Stimulated activated CD4-positive, alpha-beta T cell treated with anti-CD3 and anti-CD28 coated beads, Interleukin-12 subunit alpha, Interleukin-12 subunit beta, amount 100 ng/mL, for 4 hours (primary cell): ENCODE results near the gene CBX8.
A peak's percentile ranks its signal among the peaks of the same experiment; 100 is the strongest.
"Not testable (repeated sequence)": the region's sequence is repeated elsewhere in the genome, so short reads cannot be mapped to it uniquely, and the experiment has no call there.

Experiments
- DNase-seq: peaks from one replicate; pipeline ENCODE4 v3.0.0-alpha.2; 2020

Gene CBX8

GRCh38 chr17:79777120-79777893 is 19.6 kb downstream of the CBX8 start:
- DNase-seq = peak; percentile 24

GRCh38 chr17:79776376-79777119 is 20.3 kb downstream of the CBX8 start:
- no peak for DNase-seq

DNA sequence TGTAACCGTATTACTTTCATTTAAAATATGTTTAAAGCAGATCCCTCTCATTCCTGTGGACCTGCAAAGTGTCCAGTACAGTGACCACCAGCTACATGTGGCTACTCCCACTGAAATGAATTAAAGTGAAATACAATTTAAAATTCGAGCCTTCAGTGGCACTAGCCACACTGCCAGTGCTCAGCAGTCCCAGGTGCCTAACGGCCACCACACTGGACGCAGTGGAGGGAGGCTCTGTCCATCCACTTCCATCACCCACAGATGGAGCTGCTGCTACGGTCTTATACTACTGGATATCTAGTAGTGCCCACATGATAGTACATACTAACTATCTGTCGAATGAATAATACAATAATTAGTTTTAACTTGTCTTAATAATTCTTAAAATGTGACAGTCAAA is 21.2 kb downstream of the CBX8 start:
- no peak for DNase-seq

DNA sequence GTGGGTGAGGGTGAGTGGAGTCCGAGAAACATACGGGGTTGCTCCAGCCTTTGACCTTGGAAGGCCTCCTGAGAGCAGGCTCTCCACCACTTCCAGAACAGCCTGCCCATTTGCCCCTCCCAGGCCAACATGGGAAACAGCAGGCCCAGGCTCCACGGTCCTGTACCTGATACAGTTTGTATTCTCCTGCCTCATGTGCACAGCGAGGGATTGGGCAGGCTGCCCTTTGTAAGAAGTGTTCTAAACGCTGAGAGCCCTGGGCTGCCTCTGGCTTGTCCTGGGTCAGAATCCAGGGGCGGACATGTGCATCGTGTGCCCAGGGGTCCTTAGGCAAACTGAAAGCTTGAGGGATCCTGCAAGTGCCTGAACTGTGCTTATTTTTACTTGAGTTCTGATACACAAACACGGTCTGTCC is 22.3 kb downstream of the CBX8 start:
- no peak for DNase-seq

DNA sequence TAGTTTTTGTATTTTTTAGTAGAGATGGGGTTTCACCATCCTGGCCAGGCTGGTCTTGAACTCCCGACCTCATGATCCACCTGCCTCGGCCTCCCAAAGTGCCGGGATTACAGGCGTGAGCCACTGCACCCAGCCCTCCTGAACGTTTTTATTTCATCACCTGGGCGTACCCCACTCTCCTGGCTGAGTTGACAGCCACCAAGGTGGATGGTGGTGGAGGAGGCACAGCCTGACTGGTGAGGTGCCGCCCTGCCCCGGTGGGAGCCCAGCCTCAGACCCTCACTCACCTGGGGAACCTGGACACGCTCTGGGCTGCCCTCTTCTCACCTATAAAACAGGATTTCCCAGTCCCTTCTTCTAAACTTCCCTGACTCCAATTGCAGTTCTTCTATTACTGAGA is 24.2 kb downstream of the CBX8 start:
- DNase-seq = not testable (repeated sequence)

- no peak for DNase-seq
Measured at GRCh38 chr17:79771276-79771675, 25.6 kb downstream of the CBX8 start.

GRCh38 chr17:79769570-79770506 is 27.0 kb downstream of the CBX8 start:
- DNase-seq = no peak

DNA sequence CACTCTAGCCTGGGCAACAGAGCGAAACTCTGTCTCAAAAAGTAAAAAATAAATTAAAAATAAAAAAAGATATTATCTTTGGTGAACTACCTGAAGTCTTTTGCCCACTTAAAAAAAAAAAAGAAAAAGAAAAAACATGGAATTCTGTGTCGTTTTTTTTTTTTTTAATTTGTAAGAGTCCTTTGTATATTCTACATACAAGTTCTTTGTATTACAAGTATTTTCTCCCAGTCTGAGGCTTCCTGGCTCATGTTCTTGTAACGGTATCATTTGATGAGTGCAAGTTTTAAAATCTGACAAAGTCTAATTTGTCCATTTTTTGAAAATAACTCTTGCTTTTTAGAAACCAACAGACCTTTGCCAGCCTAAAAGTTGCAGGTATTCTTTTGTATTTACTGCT is 31.2 kb downstream of the CBX8 start:
- DNase-seq = no peak

DNA sequence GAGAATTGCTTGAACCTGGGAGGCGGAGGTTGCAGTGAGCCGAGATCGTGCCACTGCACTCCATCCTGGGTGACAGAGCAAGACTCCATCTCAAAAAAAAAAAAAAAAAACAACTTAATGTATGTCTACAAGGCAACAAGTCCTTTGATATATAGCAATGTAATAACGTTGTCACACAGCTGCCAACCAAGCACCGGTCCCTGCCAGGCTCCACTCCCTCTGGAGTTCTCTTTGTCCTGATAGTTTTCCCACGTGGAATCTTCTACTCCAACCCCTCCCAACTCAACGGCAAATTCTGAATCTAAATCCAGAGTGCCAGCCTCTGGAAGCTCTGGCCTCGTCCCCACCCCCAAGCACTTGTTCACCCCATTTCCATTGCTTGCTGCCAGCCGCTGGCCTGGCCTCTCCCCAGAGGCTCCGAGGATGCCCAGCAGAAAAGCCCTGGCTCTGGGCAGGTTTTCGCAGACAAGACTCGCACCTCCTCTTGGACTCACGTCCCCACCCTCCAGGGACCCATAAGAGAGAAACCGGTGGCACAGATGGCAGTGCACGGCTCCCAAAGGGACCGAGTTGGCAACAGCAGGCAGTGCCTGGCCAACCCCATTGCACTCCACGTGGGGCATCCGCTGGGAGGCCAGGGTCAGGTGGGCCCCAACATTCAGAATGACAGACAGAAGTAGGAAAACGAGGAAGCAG is 34.8 kb downstream of the CBX8 start:
- no peak for DNase-seq

DNA sequence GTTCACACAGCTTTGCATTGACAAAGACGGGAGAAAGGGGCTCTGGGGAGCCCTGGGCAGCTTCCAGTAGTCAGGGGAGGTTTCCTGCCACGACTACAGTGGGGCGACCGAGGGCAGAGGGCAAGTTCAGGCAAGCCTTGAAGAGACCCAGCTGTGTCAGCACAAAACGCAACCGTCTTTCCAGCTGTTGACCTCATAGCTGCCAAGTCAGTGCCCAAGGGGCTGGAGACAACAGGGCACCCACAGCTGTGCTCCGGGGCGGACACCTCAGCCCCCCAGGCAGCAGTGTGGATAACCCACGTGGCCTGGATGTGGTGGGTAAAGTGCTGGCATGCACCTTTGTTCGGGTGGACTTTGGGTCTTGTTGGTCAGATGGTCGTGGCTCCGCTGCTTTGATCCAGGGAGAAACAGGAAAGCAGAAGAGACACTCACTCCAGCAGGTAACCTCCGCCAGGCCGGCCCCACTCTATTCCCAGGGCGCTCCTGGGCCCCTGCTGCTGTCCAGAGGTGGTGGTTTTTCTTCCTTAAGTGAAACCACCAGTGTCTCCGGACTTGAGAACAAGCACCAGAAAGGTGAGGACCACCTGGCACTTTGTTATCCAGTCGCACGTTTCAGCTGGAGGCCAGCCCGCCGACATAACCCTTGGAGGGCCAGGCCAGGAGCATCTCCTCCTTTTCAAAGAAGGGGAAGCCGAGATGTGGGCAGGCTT is 36.5 kb downstream of the CBX8 start:
- DNase-seq = no peak

DNA sequence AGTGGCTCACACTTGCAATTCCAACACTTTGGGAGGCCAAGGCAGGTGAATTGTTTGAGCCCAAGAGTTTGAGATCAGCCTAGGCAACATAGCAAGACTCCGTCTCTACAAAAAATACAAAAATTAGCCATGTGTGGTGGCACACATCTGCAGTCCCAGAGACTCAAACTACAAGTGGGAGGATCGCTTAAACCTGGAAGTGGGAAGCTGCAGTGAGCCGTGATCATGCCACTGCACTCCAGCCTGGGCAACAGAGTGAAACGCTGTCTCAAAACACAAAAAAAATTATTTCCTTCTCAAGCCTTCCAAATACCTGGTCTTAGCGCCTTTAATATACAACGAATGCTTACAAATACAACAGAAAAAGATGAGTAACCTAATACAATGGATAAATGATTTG is 38.6 kb downstream of the CBX8 start:
- DNase-seq = no peak

DNA sequence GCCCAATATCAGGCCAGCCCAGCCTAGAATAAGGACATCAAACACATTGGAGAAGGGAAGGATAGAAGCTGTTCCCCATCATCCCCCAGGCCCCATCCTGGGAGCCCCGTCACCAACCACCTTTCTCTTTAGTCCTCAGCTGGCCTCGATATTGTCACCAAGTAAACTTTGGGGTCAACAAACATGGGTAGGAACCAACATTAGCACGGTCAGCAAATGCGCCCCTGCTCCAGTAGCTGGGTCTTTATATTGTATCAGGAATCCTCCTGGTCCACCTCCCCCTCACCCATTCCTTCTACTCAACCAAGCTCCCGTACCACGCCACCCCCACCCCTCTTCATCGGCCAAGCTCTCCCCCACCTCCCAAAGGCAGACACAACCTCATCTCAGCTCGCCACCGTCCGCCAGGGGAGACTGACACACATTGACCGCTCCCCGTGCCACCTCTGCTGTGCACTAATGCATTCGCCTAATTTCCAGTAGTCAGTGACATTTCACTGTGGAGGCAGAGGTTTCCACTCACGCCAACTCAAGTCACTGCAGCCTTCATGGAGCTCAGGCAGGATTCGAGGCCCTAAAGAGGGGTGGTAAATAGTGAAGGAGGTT is 39.6 kb downstream of the CBX8 start:
- no peak for DNase-seq

- DNase-seq = no peak
Measured at GRCh38 chr17:79755591-79755990, 41.3 kb downstream of the CBX8 start.

GRCh38 chr17:79754903-79755302 is 42.0 kb downstream of the CBX8 start:
- DNase-seq = not testable (repeated sequence)

DNA sequence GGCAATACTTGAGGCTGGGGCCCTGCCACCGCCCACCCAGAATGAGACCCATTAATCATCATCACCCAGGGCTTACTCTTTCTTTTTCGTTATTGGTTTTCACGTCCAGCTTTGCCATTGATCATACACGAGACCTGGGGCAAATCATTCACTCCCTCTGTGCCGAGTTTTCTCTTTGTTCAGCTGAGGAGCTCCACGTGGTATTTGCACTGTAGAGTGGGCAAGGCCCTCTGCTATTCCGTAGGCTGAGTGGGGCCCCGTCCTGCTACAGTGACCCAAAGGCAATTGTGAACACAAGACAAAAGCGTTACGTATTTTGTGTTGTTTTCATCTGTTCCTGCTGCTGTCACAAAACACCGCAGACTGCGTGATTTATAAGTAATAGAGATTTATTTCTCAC is 42.5 kb downstream of the CBX8 start:
- no peak for DNase-seq

GRCh38 chr17:79752175-79752574 is 44.7 kb downstream of the CBX8 start:
- no peak for DNase-seq

GRCh38 chr17:79750650-79751545 is 46.0 kb downstream of the CBX8 start:
- no peak for DNase-seq

GRCh38 chr17:79749958-79750357 is 46.9 kb downstream of the CBX8 start:
- DNase-seq = no peak

DNA sequence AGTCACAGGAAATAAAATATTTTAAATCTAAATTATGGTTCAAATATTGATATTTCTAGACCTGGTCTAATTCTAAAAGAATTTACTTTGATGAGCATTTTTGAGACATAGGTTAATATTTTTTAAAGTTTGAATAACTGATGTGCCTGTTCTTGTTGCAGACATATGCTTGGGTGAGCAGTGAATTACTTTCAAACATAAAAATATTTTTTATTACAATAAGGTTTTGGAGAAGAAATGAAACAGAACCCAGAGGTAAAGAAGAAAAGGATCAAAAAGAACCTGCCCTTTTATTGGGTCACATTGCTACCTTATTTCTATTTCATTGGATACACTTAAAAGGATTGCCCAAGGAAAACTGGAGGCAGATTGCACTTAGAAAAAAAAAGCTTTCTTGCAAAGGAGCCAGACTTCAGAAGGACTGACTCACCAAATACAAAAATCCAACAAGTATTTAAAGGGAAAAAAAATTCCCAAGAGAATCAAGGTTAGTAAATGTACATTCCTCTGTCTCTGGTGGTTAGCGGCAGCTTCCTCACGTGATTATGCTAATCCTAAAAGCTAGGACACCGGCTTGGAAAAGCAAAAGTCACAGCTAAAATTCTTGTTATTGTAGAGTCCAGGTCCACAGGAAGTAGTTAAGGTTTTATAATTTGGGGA is 47.6 kb downstream of the CBX8 start:
- no peak for DNase-seq
